ENCODE data around the gene TCF4.

Gene TCF4

DNA sequence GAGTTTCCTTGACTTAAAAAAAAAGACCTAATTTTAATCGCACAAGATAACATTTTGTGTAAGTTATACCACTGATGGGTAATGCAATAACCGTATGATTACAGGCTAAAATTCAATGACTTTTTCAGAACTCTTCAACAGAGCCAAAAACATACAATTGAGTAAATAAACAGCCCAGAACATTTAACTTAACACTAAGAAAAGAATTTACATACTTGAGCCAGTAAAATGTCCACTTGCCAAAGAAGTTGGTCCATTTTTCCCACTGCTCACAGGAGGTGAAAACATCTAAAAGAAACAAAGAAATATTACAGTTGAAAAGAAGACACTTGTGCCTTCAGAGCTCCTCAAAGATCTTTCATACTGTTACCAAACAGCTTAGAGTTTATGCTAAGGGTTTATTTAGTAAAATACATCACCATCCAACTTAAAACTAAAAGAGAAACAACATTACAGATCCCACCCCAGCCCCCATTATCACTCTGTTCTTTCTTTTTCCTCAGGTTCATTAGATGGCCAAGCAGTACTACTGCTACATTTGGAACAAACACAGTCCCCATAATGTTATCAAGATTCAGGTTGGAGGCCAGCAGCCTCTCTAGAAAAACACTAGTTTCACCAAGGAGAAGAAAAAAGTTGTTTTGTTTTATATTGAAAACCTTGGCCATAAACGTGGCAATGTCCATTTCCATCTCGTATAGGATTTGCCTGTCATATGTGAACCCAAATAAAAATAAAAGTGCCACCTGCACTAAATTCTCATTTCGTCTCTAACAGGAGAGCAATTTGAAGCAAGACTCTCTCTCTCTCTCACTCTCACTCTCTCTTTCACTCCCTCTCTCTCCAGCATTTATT, 2.7 kb downstream of the TCF4 start:
- DNase-seq: no peak

DNA sequence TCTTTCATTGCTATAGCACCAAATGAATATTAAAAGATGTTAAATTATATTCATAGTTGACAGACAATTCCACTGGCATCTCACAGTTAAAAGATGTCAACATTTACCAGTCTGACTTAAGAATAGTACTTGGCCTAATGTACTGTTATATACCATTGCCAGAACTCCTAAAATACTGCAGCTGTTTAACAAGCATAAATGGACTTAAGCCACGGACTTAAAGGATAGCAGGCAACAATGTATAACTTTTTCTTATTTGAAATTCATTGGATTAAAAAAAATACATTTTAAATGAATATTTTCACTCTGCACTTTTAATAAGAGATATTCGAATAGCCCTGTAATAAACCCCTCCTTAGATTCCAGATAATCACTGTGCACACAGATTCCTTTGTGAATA, 3.8 kb downstream of the TCF4 start:
- no peak for DNase-seq

DNA sequence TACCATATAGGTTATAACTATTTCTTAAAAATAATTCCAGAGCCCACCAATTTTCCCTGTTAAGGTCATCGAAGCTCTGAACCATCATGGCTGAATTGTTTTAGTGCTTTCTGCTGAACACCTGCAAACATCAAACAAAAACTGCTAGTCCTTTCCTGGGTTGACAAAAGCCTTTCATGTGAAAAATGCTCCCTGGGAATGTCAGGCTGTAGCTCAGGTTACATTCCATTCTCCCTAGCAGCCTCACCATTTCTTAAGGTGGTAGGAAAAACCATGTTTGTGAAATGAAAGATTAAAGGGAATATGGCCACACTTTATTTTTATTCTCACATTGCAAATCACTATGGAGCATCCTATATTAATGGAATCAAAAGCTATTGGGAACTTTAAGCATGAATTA, 5.7 kb downstream of the TCF4 start:
- peak; percentile 35 for DNase-seq

DNA sequence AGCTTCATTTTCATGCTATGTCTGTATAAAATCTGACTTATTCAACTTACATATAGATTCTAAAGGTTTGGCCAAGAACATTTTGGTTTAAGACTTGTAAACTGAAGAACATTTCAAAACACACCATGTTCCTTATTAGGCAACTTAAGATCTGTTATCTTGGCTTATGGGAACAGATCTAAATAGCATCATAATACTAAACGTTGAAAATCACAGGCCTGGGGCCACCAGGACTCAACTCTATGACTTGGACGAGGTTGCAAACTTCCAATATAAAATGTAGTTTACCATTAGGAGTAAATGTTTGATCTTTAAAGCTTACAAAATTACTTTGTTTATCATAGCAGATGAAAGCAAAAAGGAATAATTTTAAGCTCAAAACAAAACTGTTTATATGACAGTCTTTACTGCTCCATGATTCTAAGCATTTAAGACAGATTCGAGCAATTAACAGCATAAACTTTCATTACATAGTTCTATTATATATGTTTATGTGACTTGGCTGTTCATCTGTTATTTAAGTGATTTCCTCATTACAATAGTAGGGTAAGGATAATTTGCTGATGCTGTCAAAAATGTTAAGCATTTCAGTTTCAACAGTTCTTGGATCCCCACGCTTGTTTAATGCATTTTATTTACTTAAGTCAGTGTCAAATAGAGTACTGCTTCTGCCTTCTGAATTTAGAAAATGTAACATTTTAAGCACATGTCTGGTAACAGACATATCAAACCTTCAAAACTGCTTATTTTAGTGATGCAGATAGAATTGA, 8.3 kb downstream of the TCF4 start:
- no peak for DNase-seq

DNA sequence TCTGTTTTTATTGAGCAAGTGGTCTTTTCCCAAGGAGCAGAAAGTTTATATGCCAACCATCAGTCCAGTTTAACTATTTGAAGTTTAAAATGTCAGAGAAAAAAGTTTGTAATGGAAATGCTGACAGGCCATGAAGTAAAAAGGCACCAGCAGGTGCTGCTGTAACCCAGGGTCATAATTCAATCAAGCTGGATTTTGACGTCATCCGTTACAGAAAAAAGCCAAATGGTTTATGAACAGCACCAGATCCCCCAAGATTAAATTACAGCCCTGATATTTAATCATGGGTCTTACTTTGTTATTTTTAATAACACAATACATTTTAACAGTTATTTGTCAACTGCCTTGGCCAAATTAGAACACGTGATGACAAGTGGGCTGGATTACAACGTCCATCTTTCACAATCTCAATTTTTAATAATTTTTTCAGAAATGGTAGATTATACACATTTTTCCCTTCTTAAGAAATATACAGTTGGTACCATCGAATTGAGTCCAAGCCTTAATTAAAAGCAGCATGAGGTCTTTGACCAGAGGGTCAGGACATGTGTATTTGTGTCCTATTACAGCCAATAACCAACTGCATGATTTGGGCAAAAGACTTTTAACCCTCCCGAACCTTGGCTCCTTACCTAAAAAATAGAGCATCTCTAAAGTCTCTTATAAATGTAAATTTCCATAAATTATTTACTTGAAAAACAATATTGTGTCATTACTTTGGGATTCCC, 10.0 kb downstream of the TCF4 start:
- DNase-seq: peak; percentile 15

DNA sequence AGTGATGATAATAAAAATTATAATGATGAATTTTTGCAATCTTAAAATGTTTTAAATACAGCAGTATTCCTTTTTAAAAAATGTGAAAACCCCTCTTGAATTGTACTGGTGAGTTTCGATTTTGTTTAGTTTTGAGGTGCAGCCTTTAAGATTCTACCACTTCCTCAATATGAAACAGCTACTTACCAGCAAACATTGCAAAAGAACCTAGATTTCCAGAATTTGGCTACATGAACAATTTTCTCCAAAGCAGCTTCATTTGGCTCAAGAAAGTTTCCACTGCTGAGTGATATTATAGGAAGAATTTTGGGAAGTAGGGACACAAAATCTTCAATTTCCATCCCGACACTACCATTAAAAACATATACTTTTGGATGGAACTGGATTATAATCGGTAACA, 12.0 kb downstream of the TCF4 start:
- DNase-seq: no peak

DNA sequence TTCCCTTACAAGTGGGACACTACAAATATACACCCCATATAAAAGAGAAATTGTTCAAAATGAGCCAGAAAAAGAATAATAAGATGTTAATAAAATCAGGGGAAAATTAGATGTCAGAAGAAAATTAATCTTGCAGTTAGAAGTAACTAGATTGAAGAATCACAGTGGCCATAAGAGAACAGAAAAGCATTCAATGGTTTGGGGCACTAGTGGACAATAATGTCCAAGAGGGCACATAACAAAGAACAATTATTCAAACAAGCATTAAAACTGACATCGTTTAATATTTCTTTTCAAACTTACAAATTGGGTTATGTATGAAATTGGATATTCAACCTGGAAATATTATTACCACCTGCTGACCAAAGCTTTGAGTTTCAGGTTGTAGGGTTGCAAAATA, 12.9 kb downstream of the TCF4 start:
- DNase-seq: no peak

DNA sequence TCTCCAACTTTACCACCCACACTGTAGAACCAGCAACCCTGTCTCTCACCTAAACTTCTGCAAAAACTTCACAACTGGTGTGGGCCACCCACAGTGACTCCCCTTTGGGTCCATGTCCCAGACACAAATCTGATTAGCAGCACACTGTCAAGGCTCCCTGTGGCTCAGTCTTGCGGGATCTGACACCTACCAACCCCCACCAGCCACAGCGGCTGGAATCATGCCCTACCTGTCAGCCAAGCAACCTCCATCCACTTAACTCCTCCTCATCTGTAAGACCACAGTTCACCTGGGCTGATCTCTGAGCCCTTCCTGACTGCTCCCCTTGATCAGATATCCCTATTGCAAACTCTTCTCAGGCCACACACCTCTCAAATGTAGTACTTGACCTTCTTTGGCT, 14.6 kb downstream of the TCF4 start:
- no peak for DNase-seq

DNA sequence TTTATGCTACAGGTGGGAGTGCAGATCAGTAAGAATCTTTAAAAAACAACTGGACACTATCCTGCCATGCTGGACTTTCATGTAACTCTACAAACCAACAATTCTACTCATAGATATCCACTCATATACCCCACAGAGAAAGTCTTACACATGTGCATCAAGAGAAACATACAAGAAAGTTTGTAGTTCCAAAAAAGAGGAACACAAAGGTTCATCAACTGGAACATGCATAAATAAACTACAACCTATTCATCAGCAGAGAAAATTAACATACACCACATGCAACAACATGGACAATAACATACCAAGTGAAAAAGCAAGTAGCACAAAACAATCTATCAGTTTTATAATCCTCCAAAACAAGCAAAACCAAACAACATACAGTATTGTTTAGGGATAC, 17.0 kb downstream of the TCF4 start:
- DNase-seq: no peak

DNA sequence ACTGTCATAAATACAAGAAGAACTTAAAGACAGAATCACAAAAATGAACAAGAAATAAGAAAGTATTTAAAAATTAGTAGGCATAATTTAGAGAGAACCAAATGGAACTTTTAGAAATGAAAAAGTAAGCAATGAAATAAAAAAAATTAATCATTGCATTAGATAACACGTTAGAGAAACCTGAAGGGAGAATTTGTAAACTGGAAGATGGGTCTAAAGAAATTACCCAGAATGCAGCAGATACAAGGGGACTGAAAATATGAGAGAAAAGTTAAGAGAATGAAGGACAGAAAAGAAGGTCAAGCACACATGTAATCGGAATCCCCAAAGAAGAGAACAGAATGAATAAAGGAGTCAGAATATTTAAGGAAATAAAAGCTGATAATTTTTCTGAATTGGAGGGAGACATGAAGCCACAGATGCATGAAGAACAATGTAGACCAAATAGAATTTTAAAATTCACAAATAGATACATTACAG, 21.5 kb downstream of the TCF4 start:
- no peak for DNase-seq

DNA sequence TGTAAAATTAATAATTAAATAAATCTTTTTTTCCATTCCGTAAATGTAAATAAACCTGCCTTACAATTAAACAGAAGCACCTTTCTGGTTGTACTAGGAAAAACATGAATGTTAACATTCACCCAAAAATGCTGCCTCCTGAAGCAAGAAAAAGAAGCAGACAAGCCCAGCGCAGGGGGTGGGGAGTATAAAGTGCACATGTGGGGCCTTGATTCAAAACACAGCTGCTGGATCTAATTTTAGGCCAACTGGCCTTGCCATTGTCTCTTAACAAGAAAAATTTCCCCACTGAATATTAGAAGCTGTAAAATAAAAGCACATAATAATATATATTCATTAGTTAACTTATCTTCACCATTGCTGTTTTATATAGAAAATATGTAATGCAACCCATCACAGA, 28.3 kb downstream of the TCF4 start:
- no peak for DNase-seq

DNA sequence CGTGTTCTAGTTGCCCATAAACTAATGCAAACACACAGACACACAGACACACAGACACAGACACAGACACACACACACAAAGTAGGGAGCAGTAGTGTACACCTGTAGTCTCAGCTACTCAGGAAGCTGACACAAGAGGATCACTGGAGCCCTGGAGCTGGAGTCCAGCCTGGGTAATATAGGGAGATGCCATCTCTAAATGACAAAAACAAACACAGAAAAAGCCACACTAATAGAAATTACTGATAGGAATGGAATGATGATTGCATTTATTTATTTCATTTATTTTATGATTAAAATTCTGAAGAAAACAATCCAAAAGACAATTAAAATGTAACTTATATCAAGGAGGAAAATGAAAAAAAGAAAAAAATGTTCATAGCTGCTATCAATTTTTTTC, 30.8 kb downstream of the TCF4 start:
- DNase-seq: no peak

DNA sequence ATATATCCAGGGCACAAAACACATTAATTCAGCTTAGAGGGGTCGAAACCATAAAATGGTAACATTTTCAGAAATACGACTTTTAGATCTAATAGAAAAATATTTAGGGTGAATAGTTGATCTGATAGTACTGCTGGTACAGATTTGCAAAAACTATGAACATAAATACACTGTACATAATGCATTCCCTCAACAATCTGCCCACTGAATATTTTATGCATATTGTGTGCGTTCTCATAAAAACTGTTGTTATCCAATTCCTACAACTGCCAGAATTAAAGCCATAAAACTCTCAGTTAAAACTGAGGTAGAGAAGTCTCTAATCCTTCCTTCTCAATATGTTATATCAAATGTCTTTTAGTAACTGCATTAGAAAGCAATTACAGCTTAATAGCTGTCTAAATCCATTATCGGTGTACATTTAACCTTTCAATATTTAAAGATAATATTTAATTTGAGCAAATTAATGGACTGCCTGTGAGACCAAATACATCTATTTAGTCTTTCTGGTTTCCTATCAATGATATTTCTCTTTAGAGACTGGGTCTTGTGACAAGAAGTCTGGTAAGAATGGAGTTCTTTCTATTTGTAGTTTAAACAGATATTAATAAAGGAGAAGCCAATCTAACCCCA, 32.5 kb downstream of the TCF4 start:
- DNase-seq: no peak

DNA sequence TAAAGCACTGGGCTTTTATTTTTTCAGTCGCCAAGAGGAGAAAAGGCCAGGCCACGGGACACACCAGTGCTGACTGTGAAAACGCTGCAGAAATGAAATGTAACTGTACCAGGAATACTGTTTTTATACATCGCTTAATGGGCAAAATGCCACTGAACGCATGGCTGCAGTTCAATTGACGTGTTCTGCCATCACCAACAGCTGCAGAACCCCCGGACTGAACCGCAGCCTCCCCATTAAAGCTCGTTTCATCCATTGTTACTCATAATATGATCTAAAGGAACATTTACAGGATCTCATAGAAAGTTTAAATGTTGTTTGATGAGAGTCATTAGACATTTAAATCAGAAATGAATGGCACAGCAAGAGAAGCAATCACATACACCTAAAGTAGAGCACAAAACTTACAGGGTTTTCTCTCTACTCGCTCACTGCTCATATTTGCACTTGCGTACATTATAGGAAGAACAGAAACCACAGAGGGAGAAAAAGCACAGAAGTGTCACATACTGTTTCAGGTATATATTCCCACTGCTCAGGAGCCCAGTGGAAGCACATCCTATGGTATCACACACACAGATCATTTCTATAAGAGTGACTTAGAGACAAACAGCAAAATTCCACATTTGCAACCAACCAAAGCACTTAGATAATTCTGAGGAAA, 35.3 kb downstream of the TCF4 start:
- no peak for DNase-seq

DNA sequence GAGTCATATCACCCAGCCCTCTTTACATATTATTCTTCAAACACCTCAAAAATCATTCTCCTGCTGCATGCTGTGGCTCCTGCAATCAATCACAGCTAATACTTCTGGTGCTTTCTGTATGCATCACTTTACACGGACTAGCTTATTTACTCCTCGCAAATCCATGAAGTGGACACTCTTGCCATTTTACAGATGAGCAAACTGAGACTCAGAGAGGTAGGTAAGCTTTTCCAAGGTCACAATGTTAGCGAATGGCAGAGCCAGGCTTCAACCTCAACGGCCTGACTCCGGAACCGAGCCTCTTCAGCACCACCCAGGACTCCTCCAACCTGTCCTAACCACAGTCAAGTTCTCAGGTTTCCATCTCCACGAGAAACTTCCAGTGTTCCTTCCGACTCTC, 36.8 kb downstream of the TCF4 start:
- DNase-seq: no peak

DNA sequence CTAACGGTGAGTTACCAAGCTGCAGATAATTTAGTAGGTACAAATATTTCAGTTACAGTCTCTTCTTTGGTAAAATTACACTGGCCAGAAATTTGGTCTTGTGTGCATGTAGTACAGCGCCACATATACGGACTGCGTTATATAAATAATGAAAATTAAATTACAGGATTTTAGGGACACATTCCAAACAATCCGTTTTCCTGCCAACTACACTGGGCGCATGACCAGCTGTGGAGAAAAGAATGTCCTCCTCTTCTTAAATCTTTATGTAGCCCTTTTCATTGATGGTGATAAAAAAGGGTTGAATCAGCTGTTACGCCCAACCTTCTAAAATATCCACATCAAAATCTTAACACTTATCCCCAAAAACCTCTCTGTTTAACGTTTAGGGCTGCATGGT, 37.5 kb downstream of the TCF4 start:
- no peak for DNase-seq

DNA sequence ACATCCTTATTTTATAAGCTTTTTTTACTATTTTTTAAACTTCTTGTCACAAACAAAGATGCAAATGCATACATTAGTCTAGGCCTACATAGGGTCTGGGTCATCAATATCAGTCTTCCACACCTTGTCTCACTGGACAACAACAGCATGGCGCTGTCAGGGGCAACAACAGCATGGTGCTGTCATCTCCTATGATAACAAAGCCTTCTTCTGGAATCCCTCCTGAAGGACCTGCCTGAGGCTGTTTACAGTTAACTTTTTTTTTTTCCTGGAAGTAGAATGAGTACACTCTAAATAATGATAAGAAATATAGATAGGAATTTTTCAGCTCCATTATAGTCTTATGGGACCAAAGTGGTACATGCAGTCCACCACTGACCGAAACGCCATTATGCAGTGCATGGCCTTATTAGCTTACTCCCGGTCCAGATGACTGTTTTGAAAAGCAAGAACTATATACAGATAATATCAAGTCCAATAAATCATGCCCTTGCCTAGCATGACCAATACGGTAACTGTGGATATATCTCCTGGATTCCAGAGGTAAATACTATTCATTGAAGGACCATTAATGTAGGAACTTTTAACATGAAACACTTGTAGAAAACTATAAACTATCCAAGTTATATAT, 38.4 kb downstream of the TCF4 start:
- DNase-seq: no peak

DNA sequence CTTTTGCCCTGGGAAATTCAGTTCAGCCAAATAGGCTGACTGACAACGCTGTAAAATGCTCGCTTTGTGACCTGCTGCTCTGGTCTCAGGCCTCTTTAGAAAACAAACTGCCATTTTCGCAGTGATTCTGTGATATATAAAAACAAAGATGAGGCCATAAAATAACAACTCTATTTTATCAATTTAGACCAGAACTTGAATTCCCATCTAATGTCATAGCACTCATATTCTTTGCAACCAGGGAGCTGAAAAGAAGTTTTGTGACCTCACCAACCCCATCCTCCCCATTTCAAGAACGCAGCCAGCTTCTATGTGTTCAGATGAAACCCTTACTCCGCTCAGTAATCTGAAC, 40.3 kb downstream of the TCF4 start:
- no peak for DNase-seq

DNA sequence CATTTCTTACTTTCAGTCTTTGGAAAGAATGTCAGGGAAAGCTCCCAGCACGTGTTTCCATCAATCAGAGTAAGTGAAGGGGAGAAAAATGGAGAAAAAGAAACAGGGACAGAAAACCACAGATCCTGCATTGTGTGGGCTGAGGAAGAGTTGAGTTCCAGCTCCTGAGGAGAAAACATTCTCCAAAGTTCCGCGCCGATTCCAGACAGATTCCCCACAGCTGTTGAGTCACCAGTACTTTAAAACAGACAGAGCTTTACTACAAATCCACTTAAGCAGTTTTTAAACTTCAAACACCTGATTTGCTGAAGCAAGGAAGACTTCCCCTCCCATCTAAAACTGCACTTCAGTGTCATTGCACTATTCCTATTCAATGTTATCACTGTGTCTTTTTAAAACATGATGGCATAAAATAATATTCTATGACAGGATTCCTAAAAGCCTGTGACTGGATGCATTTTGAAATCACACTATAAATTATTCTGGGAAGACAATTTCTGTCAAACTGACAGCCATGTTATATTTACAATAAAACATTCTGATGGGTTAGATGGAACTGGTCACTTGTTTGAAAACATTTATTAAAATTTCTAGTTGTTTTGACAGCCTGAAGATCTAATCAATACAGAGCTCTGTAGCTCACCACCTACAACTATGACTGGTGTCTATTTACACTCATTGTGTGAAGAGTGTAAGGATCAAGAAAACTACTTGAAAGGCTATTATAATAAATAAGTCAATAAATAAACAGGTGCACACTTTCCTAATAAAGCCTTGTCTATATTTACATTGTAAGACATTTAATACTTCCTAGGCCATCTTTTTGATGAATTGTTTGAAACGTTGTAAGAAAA, 40.9 kb downstream of the TCF4 start:
- peak; percentile 67 for DNase-seq

DNA sequence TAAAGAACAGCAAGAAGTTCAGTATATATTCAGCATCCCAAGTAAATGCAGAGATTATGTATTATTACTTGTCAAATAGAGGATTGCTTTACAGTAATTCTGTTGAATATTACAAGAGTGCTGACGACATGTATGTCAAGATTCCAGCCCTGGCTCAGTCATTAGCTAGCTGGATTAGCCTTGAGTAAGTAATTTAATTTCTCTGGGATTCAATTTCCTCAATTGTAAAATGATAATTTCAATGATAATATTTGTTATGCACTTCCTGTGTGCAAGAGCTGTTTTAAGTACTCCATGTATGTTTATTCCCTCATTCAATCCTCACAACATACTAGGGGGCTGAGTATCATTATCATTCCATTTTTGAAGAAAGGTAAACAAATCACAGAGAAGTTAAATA, 44.0 kb downstream of the TCF4 start:
- peak; percentile 10 for DNase-seq

DNA sequence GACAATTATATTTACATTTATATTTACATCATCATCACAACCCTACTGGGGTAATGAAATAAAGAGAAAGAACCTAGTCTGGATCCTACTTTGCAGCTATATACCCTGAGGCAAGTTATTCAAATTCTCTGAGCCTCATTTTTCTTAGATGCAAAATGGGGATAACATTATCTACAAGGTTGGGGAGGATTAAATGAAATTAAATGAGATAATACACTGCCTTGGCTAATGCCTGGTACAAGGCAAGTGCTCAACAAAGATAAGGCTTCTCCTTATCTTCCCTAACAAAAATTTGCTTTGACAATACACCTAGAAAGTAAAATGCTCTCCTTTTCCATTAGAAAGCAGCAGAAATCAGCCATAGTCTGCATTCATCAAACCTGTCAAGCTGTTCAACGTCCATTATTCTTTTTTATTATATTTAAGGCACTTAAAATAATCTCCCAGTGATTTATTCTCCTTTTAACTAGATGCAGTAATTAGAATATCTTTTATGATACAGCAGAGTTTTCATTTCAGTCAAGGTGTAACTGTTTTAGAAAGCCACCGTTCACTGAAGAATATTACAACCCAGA, 44.8 kb downstream of the TCF4 start:
- no peak for DNase-seq

Measured in DMS53 (cell line).